GM12875 (cell line): ENCODE results near the gene CABYR.

ENCODE experiments used
- H3K4me3 ChIP-seq: one replicate; pipeline ENCODE4 v1.5.1; 2011; ENCODE audit warnings: low read depth, low read length, control low read depth
- CTCF ChIP-seq: IDR thresholded peaks from 2 replicates; pipeline ENCODE4 v1.5.1; 2011; ENCODE audit warnings: low read depth, mild to moderate bottlenecking, control low read depth, inconsistent platforms, low read length, moderate library complexity, borderline replicate concordance; ENCODE audit not compliant: insufficient read depth

CABYR gene

GRCh38 chr18:24153397-24153796 lies 14.5 kb downstream of the CABYR start:
- no peak overlapping the region for H3K4me3 ChIP-seq
- TF ChIP-seq CTCF, result no peak

- TF ChIP-seq CTCF, result no peak
- H3K4me3 ChIP-seq, result no peak overlapping the region
These were observed 19.0 kb downstream of the CABYR start for GRCh38 chr18:24157855-24158254.

- no peak for TF ChIP-seq CTCF
- no peak overlapping the region for H3K4me3 ChIP-seq
These were observed 21.2 kb downstream of the CABYR start for GRCh38 chr18:24160086-24160485.

- TF ChIP-seq CTCF, result no peak
- no peak overlapping the region for H3K4me3 ChIP-seq
These were observed 22.4 kb downstream of the CABYR start for GRCh38 chr18:24161304-24161703.

- H3K4me3 ChIP-seq, result no peak overlapping the region
These were observed 29.6 kb downstream of the CABYR start for GRCh38 chr18:24168496-24168895.

GRCh38 chr18:24170360-24170759 lies 31.5 kb downstream of the CABYR start:
- no peak overlapping the region for H3K4me3 ChIP-seq
- no peak for TF ChIP-seq CTCF

More at GRCh38 chr18:24168496-24168895, 29.6 kb downstream of the CABYR start:
- TF ChIP-seq CTCF, result no peak

- H3K4me3 ChIP-seq, result no peak overlapping the region
- no peak for TF ChIP-seq CTCF
These were observed 35.1 kb downstream of the CABYR start for GRCh38 chr18:24173997-24174396.
